Anterior cingulate cortex (tissue), 58 donors: ENCODE measurements around the gene TP63.
"Not testable (repeated sequence)": the region's sequence is repeated elsewhere in the genome, so short reads cannot be mapped to it uniquely, and the experiment has no call there.

Source experiments
- DNase-seq, 58 donors: peaks; one replicate each; lab custom pipeline; 2025; lab: John Stamatoyannopoulos, UW

TP63 gene

DNA sequence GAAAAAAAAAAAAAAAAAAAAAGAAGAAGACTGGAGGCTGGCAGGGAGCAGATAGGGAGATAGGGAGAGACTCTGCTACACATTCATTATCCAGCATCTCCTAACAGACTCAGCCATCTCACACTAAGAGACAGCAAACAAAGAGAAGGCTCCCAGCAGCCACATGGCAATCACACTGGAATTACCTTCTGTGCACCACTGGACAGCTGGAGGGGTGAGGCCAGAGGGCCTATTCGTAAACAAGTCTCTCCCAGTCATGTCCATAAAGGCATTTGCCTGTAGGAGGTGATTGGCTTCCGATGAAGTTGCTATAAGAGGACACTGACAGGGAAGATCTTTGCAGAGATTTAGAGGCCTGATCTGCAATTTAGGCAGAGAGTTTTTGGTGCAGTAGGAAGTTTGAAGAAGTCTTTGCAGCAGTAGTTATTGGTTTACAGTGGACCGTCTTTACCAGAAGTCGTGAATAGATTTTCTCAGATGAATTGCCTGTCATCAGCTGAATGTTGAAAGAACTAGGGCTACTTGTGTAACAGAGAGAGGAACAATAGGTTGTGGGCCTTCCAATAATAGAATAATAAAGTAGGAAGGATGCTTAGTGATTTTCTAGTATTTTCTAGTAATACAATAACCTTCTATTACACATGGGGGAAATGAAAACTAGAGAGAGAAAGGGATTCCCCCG, 89.7 kb downstream of the TP63 start:
- no peak for DNase-seq

DNA sequence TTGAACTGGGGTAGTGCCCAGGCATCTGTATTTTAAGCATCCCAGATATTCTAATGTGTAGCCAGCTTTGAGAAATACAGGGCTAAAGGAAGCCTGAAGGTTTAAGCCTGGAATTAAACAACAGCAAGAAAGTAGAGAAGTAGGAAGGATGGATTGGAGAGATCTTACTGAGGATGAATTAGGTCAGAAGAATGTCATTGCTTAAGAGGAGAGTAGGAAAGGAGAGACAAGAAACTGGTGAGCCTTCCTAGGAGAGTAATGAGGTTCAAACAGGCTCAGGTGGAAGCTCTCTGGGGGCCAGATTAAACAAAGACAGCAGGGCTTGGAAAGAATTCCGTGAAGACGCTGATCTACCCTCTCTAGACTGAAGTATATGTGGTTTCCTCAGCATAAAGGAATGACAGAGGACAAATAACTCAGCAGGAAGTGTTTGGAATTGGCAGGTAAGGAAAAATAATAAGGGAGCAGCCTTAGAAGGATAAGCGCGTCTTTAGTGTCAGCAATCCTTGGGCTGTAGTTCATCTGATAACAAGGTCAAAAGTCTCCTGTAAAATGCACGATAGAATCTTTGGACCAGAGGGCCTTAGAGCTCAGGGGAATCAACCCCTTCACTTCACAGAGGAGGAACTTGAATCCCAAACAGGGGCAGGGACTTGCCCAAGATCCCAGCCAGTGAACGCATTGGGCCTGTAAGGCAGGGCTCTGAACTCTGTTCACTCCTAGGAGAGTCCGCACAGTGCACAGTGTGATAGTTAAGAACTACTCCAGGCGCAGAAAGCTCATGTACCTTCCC, 90.9 kb downstream of the TP63 start:
- no peak for DNase-seq

DNA sequence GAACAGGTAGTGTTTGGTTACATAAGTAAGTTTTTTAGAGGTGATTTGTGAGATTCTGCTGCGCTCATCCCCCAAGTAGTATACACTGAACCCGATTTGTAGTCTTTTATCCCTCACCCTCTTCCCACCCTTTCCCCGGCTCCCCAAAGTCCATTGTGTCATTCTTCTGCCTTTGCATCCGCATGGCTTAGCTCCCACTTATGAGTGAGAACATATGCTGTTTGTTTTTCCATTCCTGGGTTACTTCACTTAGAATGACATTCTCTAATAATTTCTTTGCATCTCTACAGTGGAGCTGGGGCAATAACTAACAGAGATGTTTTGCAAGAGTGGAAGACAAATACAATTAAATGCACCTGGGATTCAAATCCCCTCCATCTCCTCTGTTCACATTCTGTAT, 93.2 kb downstream of the TP63 start:
- DNase-seq: no peak

DNA sequence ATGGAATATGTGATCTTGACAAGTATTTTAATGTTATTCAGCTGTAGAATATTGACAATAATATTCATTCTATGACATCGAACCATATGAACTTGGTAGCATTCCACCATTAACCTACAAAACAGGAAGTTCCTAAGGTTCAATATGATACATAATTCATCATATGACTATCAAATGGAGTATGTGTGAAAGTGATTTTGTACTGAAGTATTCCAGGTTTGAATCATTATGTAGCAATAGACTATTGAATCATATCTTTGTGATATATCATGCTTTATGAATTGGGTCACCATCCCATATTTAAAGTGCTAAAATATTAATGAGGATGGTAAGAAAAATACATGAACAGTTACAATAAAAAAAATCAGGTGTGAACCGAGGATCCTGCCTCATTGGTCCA, 95.1 kb downstream of the TP63 start:
- no peak for DNase-seq

DNA sequence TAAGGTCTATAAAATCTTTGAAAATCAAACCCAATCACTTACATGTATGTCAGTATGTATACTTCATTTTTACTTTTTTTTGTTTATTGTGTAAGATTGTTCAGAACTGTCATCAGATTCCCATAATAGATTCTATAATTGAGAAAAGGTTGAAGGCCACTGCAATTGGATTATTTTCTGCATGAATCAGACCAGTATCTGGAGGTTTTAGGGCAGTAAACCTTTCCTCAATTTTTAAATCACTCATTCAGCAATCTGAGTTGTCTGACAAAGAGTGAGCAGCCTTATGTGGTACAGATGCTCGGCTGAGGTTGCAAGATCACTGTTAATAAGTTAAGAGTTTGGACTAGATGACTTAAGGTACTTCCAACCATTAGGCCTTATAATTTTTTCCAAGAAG, 96.0 kb downstream of the TP63 start:
- DNase-seq: no peak

DNA sequence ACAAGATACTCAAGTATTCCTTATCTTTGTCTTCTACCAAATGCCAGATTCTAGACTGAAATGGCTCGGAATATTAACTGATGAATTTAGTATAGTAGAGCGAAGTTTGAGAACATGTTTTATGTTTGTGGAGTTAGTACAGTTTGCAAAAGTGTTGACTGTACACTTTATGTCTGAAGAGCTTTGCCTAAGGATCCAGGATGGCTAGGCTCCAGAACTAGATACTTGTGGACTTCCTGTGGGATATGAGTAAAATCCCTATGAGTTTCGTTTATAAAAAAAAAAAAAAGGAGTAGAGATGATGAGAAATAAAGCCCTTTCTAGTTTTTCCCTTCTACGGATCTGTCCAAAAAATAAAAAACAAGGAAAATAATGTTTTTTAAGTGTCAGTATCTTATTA, 96.7 kb downstream of the TP63 start:
- DNase-seq: no peak

DNA sequence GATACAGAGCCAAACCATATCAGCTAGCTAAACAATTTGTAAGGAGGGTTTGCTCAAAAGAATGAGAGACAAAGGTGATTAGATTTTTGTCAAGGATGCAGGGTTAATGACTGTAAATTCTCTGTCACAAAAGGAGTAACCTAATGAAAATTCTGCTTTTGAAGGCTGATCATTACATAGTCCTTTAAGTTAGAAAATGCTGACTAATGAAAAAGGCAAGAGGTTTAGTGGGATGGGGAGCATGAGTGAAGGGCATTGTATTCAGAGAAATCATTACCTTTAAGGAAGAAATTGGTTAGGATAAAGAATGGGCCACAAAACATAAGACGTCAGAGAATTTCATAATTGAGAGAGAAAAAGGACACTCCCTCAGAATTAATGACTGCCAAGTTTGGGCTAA, 97.7 kb downstream of the TP63 start:
- no peak for DNase-seq

DNA sequence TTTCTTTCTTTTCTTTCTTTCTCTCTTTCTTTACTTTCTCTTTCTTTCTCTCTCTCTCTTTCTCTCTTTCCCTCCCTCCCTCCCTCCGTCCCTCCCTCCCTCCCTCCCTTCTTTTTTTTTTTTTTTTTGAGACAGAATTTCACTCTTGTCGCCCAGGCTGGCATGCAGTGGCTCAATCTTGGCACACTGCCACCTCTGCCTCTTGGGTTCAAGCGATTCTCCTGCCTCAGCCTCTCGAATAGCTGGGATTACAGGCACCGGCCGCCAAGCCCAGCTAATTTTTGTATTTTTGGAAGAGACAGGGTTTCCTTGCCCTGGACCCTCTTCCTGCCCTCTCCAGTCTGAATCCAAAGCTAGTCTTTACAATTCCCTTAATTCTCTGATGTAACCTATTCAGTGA, 102.9 kb downstream of the TP63 start:
- no peak for DNase-seq

DNA sequence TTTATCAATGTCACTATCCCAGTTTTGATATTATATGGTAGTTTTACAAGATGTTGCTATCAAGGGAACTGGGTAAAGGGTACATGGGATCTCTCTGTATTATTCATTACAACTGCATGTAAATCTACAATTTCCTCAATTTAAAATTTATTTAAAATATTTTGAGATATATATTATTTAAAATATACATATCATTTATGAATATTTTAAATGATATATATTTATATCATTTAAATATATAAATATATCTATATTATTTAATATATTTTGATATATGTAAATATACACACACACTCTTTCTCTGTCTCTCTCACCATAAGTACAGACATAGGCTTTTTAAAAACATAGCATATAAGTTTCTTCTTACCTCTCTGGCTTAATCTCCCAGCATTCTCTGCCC, 104.7 kb downstream of the TP63 start:
- DNase-seq: no peak

DNA sequence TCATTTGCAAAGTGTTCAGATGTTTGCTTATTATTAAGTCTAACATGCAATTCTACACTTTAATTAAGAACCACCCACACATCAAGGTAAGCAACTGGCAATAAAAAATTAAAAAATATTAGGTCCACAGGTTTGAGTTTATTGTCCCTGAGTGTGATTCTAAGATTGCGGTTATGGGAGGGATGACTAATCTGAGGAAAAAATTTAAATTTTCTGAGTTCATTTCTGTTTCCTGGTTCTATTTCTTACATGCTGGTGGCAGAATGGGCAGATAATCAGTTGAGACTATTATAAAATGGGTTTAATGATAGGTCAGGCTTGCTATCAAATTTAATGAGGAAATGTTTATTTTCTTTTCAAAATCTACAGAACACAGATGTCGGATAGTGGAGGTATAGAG, 105.9 kb downstream of the TP63 start:
- no peak for DNase-seq

DNA sequence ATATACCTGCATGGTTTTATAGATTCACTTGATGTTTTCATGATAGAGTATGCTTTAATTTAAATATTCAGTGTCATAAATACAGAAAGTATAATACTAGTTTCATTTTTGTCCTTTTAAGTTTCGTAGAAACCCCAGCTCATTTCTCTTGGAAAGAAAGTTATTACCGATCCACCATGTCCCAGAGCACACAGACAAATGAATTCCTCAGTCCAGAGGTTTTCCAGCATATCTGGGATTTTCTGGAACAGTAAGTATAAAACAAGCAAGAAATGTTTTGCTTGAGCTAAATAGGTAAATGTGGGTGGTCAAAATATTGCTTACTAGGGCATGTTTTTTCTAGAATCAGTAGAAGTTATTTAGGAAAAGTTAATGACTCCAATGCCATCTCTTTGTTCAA, 106.4 kb downstream of the TP63 start:
- DNase-seq: no peak

DNA sequence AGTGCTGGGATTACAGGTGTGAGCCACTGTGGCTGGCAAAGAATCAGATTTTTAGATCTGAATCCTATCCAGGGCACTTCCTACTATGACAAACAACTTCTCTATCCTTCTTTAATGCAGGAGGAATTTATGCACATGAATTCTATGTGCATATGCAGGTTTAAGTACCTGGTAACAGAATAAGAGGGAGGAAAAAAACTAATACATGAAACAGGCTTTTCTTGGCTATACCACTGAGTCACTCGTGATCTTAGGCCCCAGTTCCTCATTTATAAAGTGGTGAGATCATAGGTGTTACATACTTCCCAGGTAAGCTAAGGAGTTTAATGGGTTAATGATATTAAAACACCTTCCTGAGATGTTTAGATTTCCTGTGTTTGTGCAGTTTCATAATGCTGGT, 108.2 kb downstream of the TP63 start:
- DNase-seq: no peak

DNA sequence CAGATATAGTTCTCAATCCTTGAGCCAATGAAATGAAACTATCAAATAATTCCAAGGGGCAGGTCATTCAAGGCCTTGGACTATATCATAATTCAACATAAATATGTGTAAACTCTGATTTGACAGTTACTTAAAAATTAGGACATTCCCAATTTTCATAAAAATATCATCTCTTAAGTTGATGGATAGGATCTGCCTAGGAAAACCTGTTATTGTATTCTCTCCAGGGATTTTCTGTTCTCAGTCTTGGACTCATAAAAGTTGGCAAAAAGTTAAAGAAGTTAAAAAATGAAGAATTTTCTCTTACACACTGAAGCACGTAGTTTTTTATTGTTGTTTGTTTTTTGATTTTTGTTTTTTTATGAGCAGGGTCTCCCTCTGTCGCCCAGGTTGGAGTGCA, 109.0 kb downstream of the TP63 start:
- DNase-seq: no peak

DNA sequence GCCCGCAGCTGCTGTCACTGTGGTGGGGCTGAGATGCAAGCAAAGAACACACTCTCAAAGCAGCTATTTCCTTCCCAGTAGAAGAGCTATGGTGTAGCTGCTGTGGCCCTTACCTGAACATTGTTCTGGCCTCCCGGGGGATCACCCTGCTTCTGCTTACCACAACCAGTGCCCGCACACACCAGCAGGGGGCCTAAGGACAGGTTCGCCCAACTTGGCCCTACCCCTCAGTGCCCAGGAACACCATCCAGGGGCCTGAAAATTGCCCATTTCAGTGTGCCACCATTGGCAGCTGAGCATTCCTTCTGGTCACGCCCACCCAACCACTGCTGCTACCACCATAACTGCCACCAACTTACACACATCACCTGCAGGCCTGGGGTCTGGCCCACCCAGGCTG, 113.0 kb downstream of the TP63 start:
- no peak for DNase-seq

DNA sequence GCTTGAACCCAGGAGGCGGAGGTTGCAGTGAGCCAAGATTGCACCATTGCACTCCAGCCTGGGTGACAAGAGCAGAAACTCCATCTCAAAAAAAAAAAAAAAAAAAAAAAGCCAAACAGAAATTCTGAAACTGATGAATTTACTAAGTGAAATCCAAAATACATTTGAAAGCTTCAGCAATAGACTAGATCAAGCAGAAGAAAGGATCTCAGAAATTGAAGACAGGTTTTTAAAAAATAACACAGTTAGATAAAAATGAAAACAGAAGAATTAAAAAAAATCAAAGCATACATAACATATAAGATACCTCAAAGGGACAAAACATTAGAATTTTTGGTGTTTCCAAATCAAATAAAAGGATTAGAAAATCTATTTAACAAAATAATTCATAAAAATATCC, 114.4 kb downstream of the TP63 start:
- no peak for DNase-seq

DNA sequence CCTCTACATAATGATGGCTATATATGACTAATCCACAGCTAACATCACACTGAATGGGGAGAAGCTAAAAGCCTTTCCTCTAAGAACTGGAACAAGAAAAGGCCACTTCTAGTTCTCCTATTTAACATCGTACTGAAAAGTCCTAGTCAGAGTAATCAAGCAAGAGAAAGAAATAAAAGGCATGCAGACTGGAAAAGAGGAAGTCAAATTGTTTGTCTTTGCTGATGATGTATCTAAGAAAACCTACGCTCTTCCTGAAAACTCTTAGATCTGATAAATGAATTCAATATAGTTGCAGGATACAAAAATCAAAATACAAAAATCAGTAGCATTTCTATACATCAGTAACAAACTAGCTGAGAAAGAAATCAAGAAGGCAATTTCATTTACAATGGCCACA, 116.9 kb downstream of the TP63 start:
- no peak for DNase-seq

DNA sequence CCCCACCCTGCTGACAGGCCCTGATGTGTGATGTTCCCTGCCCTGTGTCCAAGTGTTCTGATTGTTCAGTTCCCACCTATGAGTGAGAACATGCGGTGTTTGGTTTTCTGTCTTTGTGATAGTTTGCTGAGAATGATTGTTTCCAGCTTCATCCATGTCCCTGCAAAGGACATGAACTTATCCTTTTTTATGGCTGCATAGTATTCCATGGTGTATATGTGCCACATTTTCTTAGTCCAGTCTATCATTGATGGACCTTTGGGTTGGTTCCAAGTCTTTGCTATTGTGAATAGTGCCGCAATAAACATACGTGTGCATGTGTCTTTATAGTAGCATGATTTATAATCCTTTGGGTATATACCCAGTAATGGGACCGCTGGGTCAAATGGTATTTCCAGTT, 119.8 kb downstream of the TP63 start:
- DNase-seq: not testable (repeated sequence)

DNA sequence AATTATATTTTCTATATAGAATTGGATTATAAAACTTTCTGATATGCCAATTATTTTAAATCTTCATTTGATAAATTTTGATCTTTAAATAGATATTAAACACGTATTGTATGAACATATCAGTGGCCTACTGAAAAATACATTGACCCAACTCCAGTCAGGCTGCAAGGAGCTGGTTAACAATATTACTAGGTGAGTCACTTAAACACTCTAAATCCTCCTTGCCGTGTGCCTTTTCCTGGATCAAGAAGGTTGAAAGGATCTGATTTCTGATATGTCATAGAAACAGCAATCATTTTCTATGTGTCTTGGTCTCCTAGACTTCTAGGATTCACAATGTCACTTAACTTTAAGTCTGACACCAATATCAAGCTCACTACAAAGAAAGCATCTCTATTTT, 123.2 kb downstream of the TP63 start:
- no peak for DNase-seq

DNA sequence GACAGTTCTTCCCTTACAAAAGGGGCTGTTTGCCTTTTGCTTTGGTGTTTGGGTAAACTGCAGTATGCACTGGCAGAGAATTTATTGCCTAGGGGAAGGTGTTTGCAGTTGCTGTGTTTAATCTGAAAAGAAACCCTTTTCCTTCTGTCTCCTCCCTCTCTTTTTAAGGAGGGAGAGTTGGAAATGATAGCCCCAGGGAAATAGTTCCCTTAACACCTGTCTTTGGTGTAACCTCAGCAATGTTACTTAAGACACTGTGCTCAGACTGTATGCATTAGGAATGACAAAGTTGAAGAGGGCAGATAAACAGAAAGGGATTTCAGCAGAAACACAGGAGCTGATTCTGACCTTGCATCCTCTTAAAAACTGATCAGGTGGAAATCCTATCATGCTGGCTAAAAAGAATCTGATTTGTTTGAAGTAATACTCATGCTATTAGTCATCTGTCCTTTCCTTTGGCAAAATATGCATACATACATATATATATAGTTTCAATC, 125.4 kb downstream of the TP63 start:
- DNase-seq: no peak

DNA sequence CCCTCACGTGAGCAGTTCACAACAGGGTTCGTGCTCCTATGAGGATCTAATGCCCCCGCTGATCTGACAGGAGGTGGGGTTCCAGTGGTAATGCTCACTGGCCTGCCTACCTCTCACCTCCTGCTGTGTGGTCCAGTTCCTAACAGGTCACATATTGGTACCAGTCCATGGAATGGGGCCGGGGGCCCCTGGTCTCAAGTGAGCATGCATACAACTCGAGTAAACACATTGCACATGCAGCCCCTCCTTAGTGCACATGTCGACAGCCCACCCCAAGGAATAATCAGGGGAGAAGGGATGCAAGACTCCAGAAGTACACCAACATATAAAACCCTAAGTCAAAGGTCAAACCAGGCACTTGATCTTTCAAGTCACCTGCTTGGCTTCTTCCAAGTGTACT, 127.0 kb downstream of the TP63 start:
- no peak for DNase-seq

DNA sequence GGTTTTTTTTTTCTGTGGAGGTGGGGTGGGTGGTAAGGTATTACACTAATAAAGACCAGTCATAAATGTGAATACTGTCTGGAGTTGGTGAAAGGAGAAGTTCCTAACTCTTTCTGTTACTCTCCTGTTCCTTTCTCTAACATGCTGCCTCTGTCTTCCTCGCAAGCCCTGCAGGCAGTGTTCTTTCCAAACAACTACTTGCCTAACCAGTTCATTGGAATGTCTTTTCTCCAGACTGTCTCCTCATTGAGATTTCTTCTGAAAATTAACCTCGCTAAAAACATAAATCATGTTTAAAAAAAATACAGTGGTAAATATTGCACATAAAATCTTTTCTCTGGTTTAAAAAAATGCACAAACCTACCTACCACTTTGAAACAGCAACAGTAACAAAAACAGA, 135.2 kb downstream of the TP63 start:
- no peak for DNase-seq

DNA sequence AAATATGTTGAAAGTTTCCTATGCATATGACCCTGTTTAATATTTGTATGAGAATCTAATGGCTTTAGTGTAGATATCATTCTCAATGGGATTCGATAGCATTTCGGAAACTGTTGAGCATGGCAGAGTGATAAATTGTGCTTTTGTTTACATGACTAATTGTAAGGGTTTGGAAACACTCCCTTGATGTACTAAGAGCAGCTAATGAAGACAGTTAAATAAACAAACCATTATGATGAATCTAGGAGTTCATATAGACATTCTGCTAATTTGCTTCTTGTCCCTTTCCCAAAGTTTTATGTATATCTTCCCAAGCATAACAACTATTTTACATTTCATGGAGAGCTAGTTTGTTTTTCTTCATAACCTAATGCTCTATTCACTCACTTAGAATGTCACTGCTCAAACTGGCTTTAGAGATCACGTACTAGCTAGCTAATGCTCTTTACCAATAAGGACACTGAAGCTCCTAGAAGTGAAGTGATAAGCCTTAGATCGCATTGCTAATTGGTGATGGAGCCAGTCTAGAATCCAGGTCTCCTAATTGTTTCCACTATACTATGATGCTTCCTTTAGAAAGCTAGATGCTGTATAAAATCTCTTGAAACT, 140.8 kb downstream of the TP63 start:
- DNase-seq: no peak
